ENCODE data around the gene SFMBT2. TPM values are rescaled to one million over a fixed set of nuclear protein-coding genes. Genes with fewer than 3 reads are reported as not detected.

The SFMBT2 gene
- polyA plus RNA-seq, 2 of the 4 experiments (the other 2 are of a cell fraction), result 9.6 to 10.2 TPM

DNA sequence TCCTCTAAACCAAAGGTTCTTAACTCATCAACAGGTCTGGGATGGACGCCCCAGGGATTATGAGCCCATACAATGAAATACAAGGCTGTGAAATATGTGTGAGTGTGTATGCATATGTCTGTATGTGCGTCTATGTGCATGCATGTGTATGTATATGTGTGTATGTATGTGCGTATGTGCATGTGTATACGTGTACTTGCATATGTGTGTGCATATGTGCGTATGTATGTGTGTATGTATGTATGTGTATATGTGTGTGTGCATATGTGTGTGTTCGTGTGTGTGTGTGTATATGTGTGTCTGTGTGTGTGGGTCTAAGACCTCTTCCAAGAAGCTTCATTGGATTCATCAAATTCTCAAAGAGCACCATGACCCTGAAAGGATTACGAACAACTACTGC is 112.3 kb downstream of the SFMBT2 start (continued):
- TF ChIP-seq TP53 (CRISPR knock-in tag; IDR thresholded peaks at IDR 0.05), result no peak

DNA sequence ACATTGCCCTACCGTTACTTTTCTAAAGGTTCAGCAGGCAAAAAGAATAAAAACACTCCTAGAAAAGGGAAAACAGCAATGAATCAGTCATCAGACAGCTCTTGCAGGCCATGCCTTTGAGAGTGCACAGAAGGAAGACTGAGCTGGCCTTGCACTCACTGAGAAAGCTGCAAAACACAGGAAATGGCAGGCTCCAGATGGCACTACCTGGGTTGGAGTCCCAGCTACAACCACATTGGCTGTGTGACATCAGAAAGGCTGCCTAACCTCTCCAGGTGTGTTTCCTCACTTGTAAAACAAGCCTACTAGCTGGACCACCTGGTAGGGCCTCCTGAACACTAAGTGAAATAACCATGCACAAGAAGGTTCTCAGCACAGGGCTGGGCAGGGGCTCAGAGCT is 113.7 kb downstream of the SFMBT2 start:
- DNase-seq (ENCODE audit: low read depth in 1 of 2, low spot score in 1 of 2) (no peak), FAIRE-seq (no peak), ATAC-seq (no peak)
- Histone ChIP-seq H3K4me1 (peaks cover 45% of the 10 kb centered on the region), H3K9me3 (no peaks in the 10 kb centered on the region), H3K4me3 (no peak overlapping the region), H3K4me2 (no peak overlapping the region), H3K27ac (peak overlapping the region in 1 of 2 experiments; percentile 75; a peak in 3 of 6 replicates)
- ChIA-PET POLR2A (no interaction called here), CTCF (interaction anchor here (0.9 to 1.7 kb wide), 2 partner anchors 15 to 112 kb away, joined by 4 read pairs; no protein-coding TSS in a partner anchor)
- WGBS (ENCODE audit: missing lambda C conversion rate), result 77% methylated on average over 1 of the region's 1 CpG
- TF ChIP-seq HOXB5 (CRISPR knock-in tag; IDR thresholded peaks at IDR 0.05), result no peak
- no peak for TF ChIP-seq EP300 (IDR thresholded peaks at IDR 0.05)
- TF ChIP-seq PHF8 (IDR thresholded peaks at IDR 0.05; ENCODE audit: borderline replicate concordance, low read depth), result no peak
- TF ChIP-seq, protein P1, sequence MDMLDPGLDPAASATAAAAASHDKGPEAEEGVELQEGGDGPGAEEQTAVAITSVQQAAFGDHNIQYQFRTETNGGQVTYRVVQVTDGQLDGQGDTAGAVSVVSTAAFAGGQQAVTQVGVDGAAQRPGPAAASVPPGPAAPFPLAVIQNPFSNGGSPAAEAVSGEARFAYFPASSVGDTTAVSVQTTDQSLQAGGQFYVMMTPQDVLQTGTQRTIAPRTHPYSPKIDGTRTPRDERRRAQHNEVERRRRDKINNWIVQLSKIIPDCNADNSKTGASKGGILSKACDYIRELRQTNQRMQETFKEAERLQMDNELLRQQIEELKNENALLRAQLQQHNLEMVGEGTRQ (IDR thresholded peaks at IDR 0.05), result no peak
- TF ChIP-seq SMC3 (IDR thresholded peaks at IDR 0.05), result no peak
- TF ChIP-seq RARB (CRISPR knock-in tag; IDR thresholded peaks at IDR 0.05), result no peak
- TF ChIP-seq ZC3H11A (IDR thresholded peaks at IDR 0.05), result no peak
- TF ChIP-seq TP53 (CRISPR knock-in tag; IDR thresholded peaks at IDR 0.05), result no peak
- TF ChIP-seq, protein P2, sequence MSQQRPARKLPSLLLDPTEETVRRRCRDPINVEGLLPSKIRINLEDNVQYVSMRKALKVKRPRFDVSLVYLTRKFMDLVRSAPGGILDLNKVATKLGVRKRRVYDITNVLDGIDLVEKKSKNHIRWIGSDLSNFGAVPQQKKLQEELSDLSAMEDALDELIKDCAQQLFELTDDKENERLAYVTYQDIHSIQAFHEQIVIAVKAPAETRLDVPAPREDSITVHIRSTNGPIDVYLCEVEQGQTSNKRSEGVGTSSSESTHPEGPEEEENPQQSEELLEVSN (IDR thresholded peaks at IDR 0.05; ENCODE audit: borderline replicate concordance, low read depth), result no peak
- TF ChIP-seq, protein P3, sequence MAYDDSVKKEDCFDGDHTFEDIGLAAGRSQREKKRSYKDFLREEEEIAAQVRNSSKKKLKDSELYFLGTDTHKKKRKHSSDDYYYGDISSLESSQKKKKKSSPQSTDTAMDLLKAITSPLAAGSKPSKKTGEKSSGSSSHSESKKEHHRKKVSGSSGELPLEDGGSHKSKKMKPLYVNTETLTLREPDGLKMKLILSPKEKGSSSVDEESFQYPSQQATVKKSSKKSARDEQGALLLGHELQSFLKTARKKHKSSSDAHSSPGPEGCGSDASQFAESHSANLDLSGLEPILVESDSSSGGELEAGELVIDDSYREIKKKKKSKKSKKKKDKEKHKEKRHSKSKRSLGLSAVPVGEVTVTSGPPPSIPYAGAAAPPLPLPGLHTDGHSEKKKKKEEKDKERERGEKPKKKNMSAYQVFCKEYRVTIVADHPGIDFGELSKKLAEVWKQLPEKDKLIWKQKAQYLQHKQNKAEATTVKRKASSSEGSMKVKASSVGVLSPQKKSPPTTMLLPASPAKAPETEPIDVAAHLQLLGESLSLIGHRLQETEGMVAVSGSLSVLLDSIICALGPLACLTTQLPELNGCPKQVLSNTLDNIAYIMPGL (CRISPR knock-in tag; IDR thresholded peaks at IDR 0.05; ENCODE audit: borderline replicate concordance), result no peak
- TF ChIP-seq ZSCAN20 (CRISPR knock-in tag; IDR thresholded peaks at IDR 0.05), result no peak

DNA sequence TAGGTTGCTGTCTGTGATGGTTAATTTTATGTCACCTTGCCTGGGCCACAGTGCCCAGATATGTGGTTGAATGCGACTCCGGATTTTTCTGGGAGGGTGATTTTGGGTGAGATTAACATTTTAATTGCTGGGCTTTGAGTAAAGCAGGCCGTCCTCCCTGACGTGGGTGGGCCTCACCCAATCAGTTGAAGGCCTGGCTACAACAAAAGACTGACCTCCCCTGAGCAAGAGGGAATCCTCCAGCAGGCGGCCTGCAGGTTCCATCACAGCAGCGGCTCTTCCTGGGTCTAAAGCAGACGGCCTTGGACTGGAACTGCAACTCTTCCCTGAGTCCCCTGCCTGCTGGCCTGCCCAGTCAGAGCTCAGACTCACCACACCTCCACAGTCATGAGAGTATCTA is 114.2 kb downstream of the SFMBT2 start:
- H3K9me3 ChIP-seq, result no peaks in the 10 kb centered on the region
- H3K4me2 ChIP-seq, result no peak overlapping the region
- ChIA-PET CTCF (interaction anchor here (1.7 kb wide), 1 partner anchor 113 kb away, joined by 4 read pairs; no protein-coding TSS in a partner anchor), POLR2A (no interaction called here)
- H3K4me3 ChIP-seq, result no peak overlapping the region
- FAIRE-seq (no peak), ATAC-seq (no peak), DNase-seq (ENCODE audit: low read depth in 1 of 2, low spot score in 1 of 2) (no peak)
- WGBS (ENCODE audit: missing lambda C conversion rate), result 74% methylated on average over 7 of the region's 7 CpGs
- TF ChIP-seq, protein P4, sequence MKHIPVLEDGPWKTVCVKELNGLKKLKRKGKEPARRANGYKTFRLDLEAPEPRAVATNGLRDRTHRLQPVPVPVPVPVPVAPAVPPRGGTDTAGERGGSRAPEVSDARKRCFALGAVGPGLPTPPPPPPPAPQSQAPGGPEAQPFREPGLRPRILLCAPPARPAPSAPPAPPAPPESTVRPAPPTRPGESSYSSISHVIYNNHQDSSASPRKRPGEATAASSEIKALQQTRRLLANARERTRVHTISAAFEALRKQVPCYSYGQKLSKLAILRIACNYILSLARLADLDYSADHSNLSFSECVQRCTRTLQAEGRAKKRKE (CRISPR knock-in tag; IDR thresholded peaks at IDR 0.05; ENCODE audit: low read depth), result no peak
- TF ChIP-seq, protein P2 (IDR thresholded peaks at IDR 0.05; ENCODE audit: borderline replicate concordance, low read depth), result no peak
- 0 out of 2 replicates have a peak, but pooled peaks have one; percentile 37 for TF ChIP-seq KDM1A (IDR thresholded peaks at IDR 0.05; ENCODE audit: low read depth)
- peaks cover 44% of the 10 kb centered on the region for H3K4me1 ChIP-seq
- peak overlapping the region in 1 of 2 experiments; percentile 75; a peak in 3 of 6 replicates for H3K27ac ChIP-seq

DNA sequence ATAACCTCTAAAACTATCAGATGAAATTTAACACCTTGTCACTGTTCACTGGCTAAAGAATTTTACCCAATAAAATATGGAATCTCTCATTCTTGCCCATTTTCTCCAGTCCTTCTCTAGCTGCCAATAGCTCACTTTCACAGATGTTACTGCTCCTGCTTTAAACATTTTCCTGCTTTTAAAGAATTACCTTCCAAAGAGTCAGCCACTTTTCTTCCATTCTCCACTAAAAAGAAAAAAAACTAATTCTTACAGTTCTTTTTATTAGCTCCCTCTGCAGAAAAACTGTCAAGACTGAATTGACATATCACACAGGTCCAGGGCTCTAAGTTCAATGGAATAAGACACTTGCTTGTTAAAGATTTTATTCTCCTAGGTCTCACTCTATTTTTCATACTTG is 114.8 kb downstream of the SFMBT2 start:
- ATAC-seq, result no peak
- TF ChIP-seq HEYL (CRISPR knock-in tag; IDR thresholded peaks at IDR 0.05), result no peak
- TF ChIP-seq, protein P5, sequence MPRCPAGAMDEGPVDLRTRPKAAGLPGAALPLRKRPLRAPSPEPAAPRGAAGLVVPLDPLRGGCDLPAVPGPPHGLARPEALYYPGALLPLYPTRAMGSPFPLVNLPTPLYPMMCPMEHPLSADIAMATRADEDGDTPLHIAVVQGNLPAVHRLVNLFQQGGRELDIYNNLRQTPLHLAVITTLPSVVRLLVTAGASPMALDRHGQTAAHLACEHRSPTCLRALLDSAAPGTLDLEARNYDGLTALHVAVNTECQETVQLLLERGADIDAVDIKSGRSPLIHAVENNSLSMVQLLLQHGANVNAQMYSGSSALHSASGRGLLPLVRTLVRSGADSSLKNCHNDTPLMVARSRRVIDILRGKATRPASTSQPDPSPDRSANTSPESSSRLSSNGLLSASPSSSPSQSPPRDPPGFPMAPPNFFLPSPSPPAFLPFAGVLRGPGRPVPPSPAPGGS (IDR thresholded peaks at IDR 0.05), result no peak
- no peak for TF ChIP-seq RNF2 (IDR thresholded peaks at IDR 0.05; ENCODE audit: borderline replicate concordance, low read depth)
- no peak for TF ChIP-seq CHD2 (IDR thresholded peaks at IDR 0.05; ENCODE audit: low read length, partially characterized antibody)
- no peak for TF ChIP-seq GATA3 (IDR thresholded peaks at IDR 0.05; ENCODE audit: borderline replicate concordance)
- no peak for TF ChIP-seq SREBF2 (IDR thresholded peaks at IDR 0.05)
- TF ChIP-seq MAFK (IDR thresholded peaks at IDR 0.05; ENCODE audit: partially characterized antibody), result no peak
- no peak for TF ChIP-seq NPAS2 (CRISPR knock-in tag; IDR thresholded peaks at IDR 0.05; ENCODE audit: borderline replicate concordance)
- TF ChIP-seq CBX8 (IDR thresholded peaks at IDR 0.05), result no peak
- no peak for TF ChIP-seq POLR2AphosphoS2 (conservative IDR thresholded peaks at IDR 0.05; ENCODE audit: low read length)
- TF ChIP-seq, protein P6, sequence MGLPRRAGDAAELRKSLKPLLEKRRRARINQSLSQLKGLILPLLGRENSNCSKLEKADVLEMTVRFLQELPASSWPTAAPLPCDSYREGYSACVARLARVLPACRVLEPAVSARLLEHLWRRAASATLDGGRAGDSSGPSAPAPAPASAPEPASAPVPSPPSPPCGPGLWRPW (IDR thresholded peaks at IDR 0.05), result no peak
- no peak for TF ChIP-seq RARB (CRISPR knock-in tag; IDR thresholded peaks at IDR 0.05)
- TF ChIP-seq EHMT2 (IDR thresholded peaks at IDR 0.05; ENCODE audit: low read depth), result no peak
- TF ChIP-seq RAD21 (conservative IDR thresholded peaks at IDR 0.05 in 1 of 2, IDR thresholded peaks at IDR 0.05 in 1 of 2), result no peak
- no peak for TF ChIP-seq CBX2 (IDR thresholded peaks at IDR 0.05; ENCODE audit: borderline replicate concordance, low read depth)

More for the DNA sequence above, 114.8 kb downstream of the SFMBT2 start:
- ChIA-PET CTCF (no interaction called here), POLR2A (no interaction called here)
- FAIRE-seq (no peak), DNase-seq (ENCODE audit: low read depth in 1 of 2, low spot score in 1 of 2) (no peak)
- H3K9me3 ChIP-seq, result no peaks in the 10 kb centered on the region
- peaks cover 45% of the 10 kb centered on the region for H3K4me1 ChIP-seq
- H3K4me3 ChIP-seq, result no peak overlapping the region
- H3K27ac ChIP-seq, result peak overlapping the region in 1 of 2 experiments; percentile 75; a peak in 3 of 6 replicates
- H3K4me2 ChIP-seq, result no peak overlapping the region
